SK-N-SH (cell line): ENCODE results near the gene SESTD1. TPM values are rescaled to one million over a fixed set of nuclear protein-coding genes. Genes with fewer than 3 reads are reported as not detected.

ENCODE experiments used
- CTCF ChIA-PET: fragments of 300-600, 350-600 bp; formaldehyde crosslinking; extraction: SDS; loops from one replicate; lab custom pipeline; 2021; lab: Yijun Ruan, JAX
- POLR2A ChIA-PET: fragments of 350-600 bp; sonication (Branson Sonifier 250); formaldehyde crosslinking; extraction: SDS; loops from one replicate; lab custom pipeline; 2020; ENCODE audit warnings: antibody characterized with exemption, inconsistent platforms; lab: Yijun Ruan, JAX
- DNase-seq: peaks from one replicate; pipeline ENCODE4 v3.0.0; 2012
- H2AFZ ChIP-seq: fragments of 200-600 bp; sonication (generic); 2 replicates; pipeline ENCODE4 v1.8.1; 2016; ENCODE audit warnings: antibody characterized with exemption, mild to moderate bottlenecking, low read depth
- H3F3A ChIP-seq: fragments of 200-600 bp; sonication (generic); replicated peaks from 2 replicates; pipeline ENCODE3; 2016; ENCODE audit warnings: antibody characterized with exemption, mild to moderate bottlenecking; ENCODE audit not compliant: insufficient read depth
- H3K27ac ChIP-seq, 2 experiments: fragments of 200-500 bp in 1 of 2; fragments of 200-600 bp in 1 of 2; sonication (Bioruptor generic) in 1 of 2; sonication (generic), shearing (Covaris generic) in 1 of 2; 2 replicates each; pipeline versions ENCODE4 v1.5.1 to v1.6.1; 2014 to 2016; ENCODE audit warnings: low read depth in 2 of 2, inconsistent platforms in 1 of 2, low read length in 1 of 2, mild to moderate bottlenecking in 1 of 2, mixed read lengths in 1 of 2
- H3K27me3 ChIP-seq: fragments of 200-600 bp; sonication (generic), shearing (Covaris generic); 2 replicates; pipeline ENCODE4 v1.6.1; 2016; ENCODE audit warnings: mixed run types; ENCODE audit not compliant: insufficient read depth
- H3K36me3 ChIP-seq, 2 experiments: fragments of 200-500 bp in 1 of 2; fragments of 200-600 bp in 1 of 2; sonication (Bioruptor generic) in 1 of 2; sonication (generic) in 1 of 2; replicated peaks in 1 of 2; 2 replicates each; pipeline versions ENCODE3 to v1.5.1; 2014 to 2016; ENCODE audit warnings: low read length in 1 of 2, mild to moderate bottlenecking in 1 of 2; ENCODE audit not compliant: insufficient read depth in 2 of 2, control insufficient read depth in 1 of 2
- H3K4me1 ChIP-seq, 2 experiments: fragments of 200-500 bp in 1 of 2; fragments of 200-600 bp in 1 of 2; sonication (Bioruptor generic) in 1 of 2; sonication (generic), shearing (Covaris generic) in 1 of 2; 2 replicates each; pipeline versions ENCODE4 v1.5.1 to v1.6.1; 2014 to 2016; ENCODE audit warnings: low read depth in 1 of 2, low read length in 1 of 2, mixed run types in 1 of 2; ENCODE audit not compliant: insufficient read depth in 2 of 2, control insufficient read depth in 1 of 2
- H3K4me2 ChIP-seq: fragments of 200-600 bp; sonication (generic), shearing (Covaris generic); 2 replicates; pipeline ENCODE4 v1.6.1; 2017; ENCODE audit warnings: mixed run types
- H3K4me3 ChIP-seq, 2 experiments: fragments of 200-500 bp in 1 of 2; fragments of 200-600 bp in 1 of 2; sonication (Bioruptor generic) in 1 of 2; sonication (generic), shearing (Covaris generic) in 1 of 2; 2 replicates each; pipeline versions ENCODE4 v1.5.1 to v1.8.1; 2014 to 2016; ENCODE audit warnings: low read depth in 2 of 2, inconsistent platforms in 1 of 2, low read length in 1 of 2, mild to moderate bottlenecking in 1 of 2, mixed read lengths in 1 of 2, moderate library complexity in 1 of 2
- H3K79me2 ChIP-seq: fragments of 200-600 bp; sonication (generic); 2 replicates; pipeline ENCODE4 v1.8.1; 2017; ENCODE audit warnings: mild to moderate bottlenecking; ENCODE audit not compliant: insufficient read depth
- H3K9ac ChIP-seq: fragments of 200-600 bp; sonication (generic); 2 replicates; pipeline ENCODE4 v1.6.1; 2017; ENCODE audit warnings: mixed run types
- H3K9me2 ChIP-seq: fragments of 200-600 bp; sonication (generic); 2 replicates; pipeline ENCODE4 v1.6.1; 2017; ENCODE audit warnings: mixed run types
- H3K9me3 ChIP-seq: fragments of 200-600 bp; sonication (generic); 2 replicates; pipeline ENCODE4 v1.6.1; 2017; ENCODE audit warnings: mixed run types, mild to moderate bottlenecking, moderate library complexity
- H4K20me1 ChIP-seq: fragments of 200-600 bp; sonication (generic); 2 replicates; pipeline ENCODE4 v1.6.1; 2017; ENCODE audit warnings: mild to moderate bottlenecking, mixed run types; ENCODE audit not compliant: insufficient read depth
- CTCF ChIP-seq: fragments of 200-600 bp; sonication (generic); IDR thresholded peaks from 2 replicates; pipeline ENCODE4 v1.6.1; 2017; ENCODE audit warnings: antibody characterized with exemption, mild to moderate bottlenecking, moderate library complexity
- ELF1 ChIP-seq: IDR thresholded peaks from 2 replicates; pipeline ENCODE4 v1.4.0; 2012
- EP300 ChIP-seq, 2 experiments: IDR thresholded peaks; 2 replicates each; pipeline versions ENCODE4 v1.4.0 to v1.6.1; 2012; ENCODE audit warnings: borderline replicate concordance in 1 of 2, low read depth in 1 of 2, low read length in 1 of 2
- FOXJ3 ChIP-seq: sonication (generic); formaldehyde crosslinking; IDR thresholded peaks from 2 replicates; pipeline ENCODE4 v1.5.1; 2020; ENCODE audit warnings: mild to moderate bottlenecking, missing genetic modification reagents
- FOXM1 ChIP-seq: IDR thresholded peaks from 2 replicates; pipeline ENCODE4 v1.4.0; 2012; ENCODE audit warnings: low read depth, mild to moderate bottlenecking
- GABPA ChIP-seq: IDR thresholded peaks from 2 replicates; pipeline ENCODE4 v1.4.0; 2012; ENCODE audit warnings: low read depth, mild to moderate bottlenecking
- GATA2 ChIP-seq: sonication (generic); formaldehyde crosslinking; IDR thresholded peaks from 2 replicates; pipeline ENCODE4 v1.5.0; 2020; ENCODE audit warnings: mild to moderate bottlenecking, missing genetic modification reagents
- JUND ChIP-seq: IDR thresholded peaks from 2 replicates; pipeline ENCODE4 v1.4.0; 2012
- MEF2A ChIP-seq: IDR thresholded peaks from 2 replicates; pipeline ENCODE4 v1.4.0; 2012; ENCODE audit warnings: low read depth, borderline replicate concordance
- NFIC ChIP-seq: IDR thresholded peaks from 2 replicates; pipeline ENCODE4 v1.4.0; 2012; ENCODE audit warnings: borderline replicate concordance
- NRF1 ChIP-seq: IDR thresholded peaks from 2 replicates; pipeline ENCODE4 v1.6.1; 2012; ENCODE audit warnings: low read depth, mild to moderate bottlenecking, low read length
- PBX3 ChIP-seq: IDR thresholded peaks from 2 replicates; pipeline ENCODE4; 2012
- RAD21 ChIP-seq: IDR thresholded peaks from 2 replicates; pipeline ENCODE4 v1.6.1; 2012; ENCODE audit warnings: mild to moderate bottlenecking, low read length
- RFX5 ChIP-seq: IDR thresholded peaks from 2 replicates; pipeline ENCODE4 v1.6.1; 2012; ENCODE audit warnings: mild to moderate bottlenecking, improper control_type of control experiment, low read length
- SIN3A ChIP-seq: IDR thresholded peaks from 2 replicates; pipeline ENCODE4 v1.6.1; 2012; ENCODE audit warnings: low read depth, mild to moderate bottlenecking, low read length, moderate library complexity, borderline replicate concordance
- SMC3 ChIP-seq: IDR thresholded peaks from 2 replicates; pipeline ENCODE4 v1.6.1; 2012; ENCODE audit warnings: low read depth, low read length, improper control_type of control experiment
- TAF1 ChIP-seq: IDR thresholded peaks from 2 replicates; pipeline ENCODE4 v1.6.1; 2012; ENCODE audit warnings: low read depth, mild to moderate bottlenecking, low read length, moderate library complexity, borderline replicate concordance
- TCF12 ChIP-seq: IDR thresholded peaks from 2 replicates; pipeline ENCODE4 v1.4.0; 2012
- TEAD4 ChIP-seq: IDR thresholded peaks from 2 replicates; pipeline ENCODE4 v1.4.0; 2012; ENCODE audit warnings: mild to moderate bottlenecking, borderline replicate concordance; ENCODE audit not compliant: insufficient read depth
- USF2 ChIP-seq: fragments of 150-350 bp; IDR thresholded peaks from 2 replicates; pipeline ENCODE4 v1.6.1; 2017; ENCODE audit warnings: antibody characterized with exemption, low read length, low read depth, borderline replicate concordance
- ZBTB33 ChIP-seq: IDR thresholded peaks from 2 replicates; pipeline ENCODE4 v1.4.0; 2012; ENCODE audit warnings: low read depth, borderline replicate concordance
- WGBS: methylation state at CpG from one replicate; pipeline ENCODE4 v1.1.6; 2017; ENCODE audit warnings: low lambda C conversion rate; 5-methylcytosine and 5-hydroxymethylcytosine counted together
- polyA plus RNA-seq, 3 experiments: library from polyadenylated mRNA; depleted of rRNA; stranded (reverse); fragments of >200 nt; gene quantifications; 2 replicates each; pipeline ENCODE4 v1.2.3, GENCODE V29; 2012

Gene SESTD1
- polyA plus RNA-seq, 1 of the 3 experiments (the other 2 are of a cell fraction): 4.6 TPM

GRCh38 chr2:179226961-179227259, 37.7 kb downstream of the SESTD1 start:
- DNase-seq: no peak
- Histone ChIP-seq H3K36me3 (peaks cover 0 to 9% of the 10 kb centered on the region in 2 experiments), H2AFZ (no peak overlapping the region), H3K27ac (no peak overlapping the region), H3K4me3 (no peak overlapping the region), H3K4me2 (no peak overlapping the region), H3K9me2 (no peaks in the 10 kb centered on the region), H3K79me2 (peaks cover 51% of the 10 kb centered on the region), H3K27me3 (no peaks in the 10 kb centered on the region), H3K4me1 (peaks cover 0 to 3% of the 10 kb centered on the region in 2 experiments; a peak in 2 of 4 replicates), H3K9ac (no peak overlapping the region), H3F3A (peaks cover 3% of the 10 kb centered on the region), H4K20me1 (no peaks in the 10 kb centered on the region), H3K9me3 (no peaks in the 10 kb centered on the region)
- ChIA-PET CTCF (interaction anchor here (1.1 kb wide), 1 partner anchor 176 kb away, joined by 3 read pairs; no protein-coding TSS in a partner anchor), POLR2A (no interaction called here)
- TF ChIP-seq MEF2A (no peak), FOXM1 (no peak), RAD21 (no peak), NFIC (no peak), JUND (no peak), TCF12 (no peak), GATA2 (CRISPR knock-in tag) (no peak), NRF1 (no peak), PBX3 (no peak), SIN3A (no peak), FOXJ3 (CRISPR knock-in tag) (no peak), ELF1 (no peak), GABPA (no peak)

GRCh38 chr2:179226203-179226960, 38.2 kb downstream of the SESTD1 start:
- Histone ChIP-seq H2AFZ (no peak overlapping the region), H3K36me3 (peaks cover 0 to 9% of the 10 kb centered on the region in 2 experiments), H3F3A (peaks cover 3% of the 10 kb centered on the region), H3K4me3 (no peak overlapping the region), H3K27me3 (no peaks in the 10 kb centered on the region), H3K4me1 (peaks cover 0 to 3% of the 10 kb centered on the region in 2 experiments; a peak in 2 of 4 replicates), H3K9me2 (no peaks in the 10 kb centered on the region), H4K20me1 (no peaks in the 10 kb centered on the region), H3K79me2 (peaks cover 55% of the 10 kb centered on the region), H3K4me2 (no peak overlapping the region), H3K9ac (no peak overlapping the region), H3K27ac (no peak overlapping the region), H3K9me3 (no peaks in the 10 kb centered on the region)
- 97% methylated on average over 6 of the region's 6 CpGs for WGBS
- CTCF ChIA-PET: no interaction called here
- TF ChIP-seq CTCF: no peak
- TF ChIP-seq SIN3A: no peak
- TF ChIP-seq TEAD4: no peak
- TF ChIP-seq USF2: no peak
- no peak for TF ChIP-seq RFX5
- no peak for TF ChIP-seq EP300 (IDR thresholded peaks at IDR 0.05; ENCODE audit: borderline replicate concordance in 1 of 2, low read depth in 1 of 2, low read length in 1 of 2)
- TF ChIP-seq SMC3: no peak
- TF ChIP-seq ZBTB33: no peak
- no peak for TF ChIP-seq ELF1
- no peak for TF ChIP-seq NFIC
- no peak for TF ChIP-seq TAF1
- POLR2A ChIA-PET: no interaction called here
- DNase-seq: no peak
